Ovary (tissue), 7 donors: ENCODE results near the gene SORL1-AS1.
"Not testable (repeated sequence)": the region's sequence is repeated elsewhere in the genome, so short reads cannot be mapped to it uniquely, and the experiment has no call there.

Experiments used
- DNase-seq, 5 donors: peaks; one replicate each; pipeline ENCODE4 v3.0.0-alpha.2; 2019 to 2020
- H3K27ac ChIP-seq, 2 donors: fragments of 200-600 bp; one replicate each; pipeline versions ENCODE4 v1.5.1 to v1.8.0; 2019 to 2022
- H3K27me3 ChIP-seq: fragments of 200-600 bp; one replicate; pipeline ENCODE4 v1.8.0; 2022
- H3K36me3 ChIP-seq: fragments of 200-600 bp; sonication (generic); one replicate; pipeline ENCODE4 v1.5.1; 2019
- H3K4me1 ChIP-seq: one replicate; pipeline ENCODE4 v1.8.1; 2013; ENCODE audit warnings: mild to moderate bottlenecking, moderate library complexity; ENCODE audit not compliant: insufficient read depth
- H3K4me3 ChIP-seq: fragments of 200-600 bp; sonication (generic); one replicate; pipeline ENCODE4 v1.5.1; 2017
- H3K9me3 ChIP-seq, 2 donors: fragments of 200-600 bp in 1 of 2; sonication (generic) in 1 of 2; one replicate each; pipeline versions ENCODE4 v1.5.1 to v1.8.1; 2013 to 2019; ENCODE audit warnings: mild to moderate bottlenecking in 1 of 2, moderate library complexity in 1 of 2
- CTCF ChIP-seq, 3 donors: fragments of 450-650 bp in 2 of 3; fragments of 200-600 bp in 1 of 3; IDR thresholded peaks; one replicate each; pipeline versions ENCODE4 v1.5.1 to v1.8.0; 2016 to 2022; ENCODE audit warnings: antibody characterized with exemption in 3 of 3, mild to moderate bottlenecking in 1 of 3
- EP300 ChIP-seq: sonication (generic); formaldehyde crosslinking; IDR thresholded peaks from one replicate; pipeline ENCODE4 v1.6.1; 2017; ENCODE audit warnings: antibody characterized with exemption
- POLR2A ChIP-seq: fragments of 450-650 bp; IDR thresholded peaks from one replicate; pipeline ENCODE4 v1.6.1; 2017; ENCODE audit warnings: antibody characterized with exemption, mild to moderate bottlenecking, moderate library complexity
- WGBS, 3 donors: extraction: QIAGEN DNeasy Blood & Tissue Kit in 1 of 3; methylation state at CpG; one replicate each; pipeline versions ENCODE4 v1.1.5 to v1.1.7; 2013 to 2017; 5-methylcytosine and 5-hydroxymethylcytosine counted together
- intact Hi-C, 4 donors: fragments of 100-400 bp; cut with DNase I; formaldehyde crosslinking; loops; one replicate each; pipeline versions ENCODE4 v1.11.0 to v1.15.1; 2022 to 2023
- donor health status: DM: no; HTN: no; CAD: no; lungs with moderate emphysema.
- donor health status: DM: no; HTN: no; CAD: no.
- donor health status: Bipolar disorder and iron deficiency.
- donor health status: DM: no; HTN: no; CAD: no.
- donor health status: DM: yes; HTN: yes; CAD: no.

The SORL1-AS1 gene

DNA sequence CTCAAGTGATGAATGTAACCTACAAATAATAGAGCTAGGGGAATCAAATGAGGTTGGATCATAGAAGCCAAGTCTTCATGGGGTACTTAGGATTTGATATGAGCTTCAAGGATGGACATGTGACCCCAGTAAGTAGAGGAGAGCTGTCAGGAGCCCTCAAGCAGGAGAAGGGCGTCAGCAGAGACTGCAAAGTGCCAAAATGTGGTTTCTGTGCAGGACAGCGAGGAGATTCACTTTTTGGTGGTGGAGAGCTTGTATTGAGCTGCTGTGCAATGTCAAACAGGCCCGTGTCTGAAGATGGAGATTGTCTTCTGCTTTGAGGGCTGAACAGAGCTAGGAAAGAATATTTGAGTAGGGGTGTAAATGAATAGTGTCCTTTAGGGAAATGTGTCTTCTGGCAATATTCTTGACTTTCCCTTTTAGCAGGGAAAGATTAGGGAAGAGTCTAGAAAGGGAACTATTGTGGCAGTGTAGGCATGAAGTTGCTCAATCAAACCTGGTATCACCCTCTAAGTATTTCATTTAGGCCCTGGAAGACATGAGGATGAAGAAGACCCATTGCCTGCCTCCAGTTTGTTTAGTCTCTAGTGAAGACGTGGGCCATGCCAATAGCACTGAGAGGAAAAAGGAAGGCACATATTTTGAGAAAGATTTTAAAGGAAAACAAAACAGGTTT lies 31.2 kb upstream of the SORL1-AS1 start:
- WGBS, 3 donors = 86 to 91% (median 89%) methylated on average over 4 of the region's 4 CpGs
- TF ChIP-seq EP300 (no peak), POLR2A (no peak)
- no peak overlapping the region for H3K4me3 ChIP-seq
- no peaks in the 10 kb centered on the region for H3K27me3 ChIP-seq
- intact Hi-C loops = no loop called here
- no peaks in the 10 kb centered on the region for H3K36me3 ChIP-seq
- peaks cover 5% of the 10 kb centered on the region for H3K4me1 ChIP-seq
- no peaks in the 10 kb centered on the region for H3K9me3 ChIP-seq
- H3K27ac ChIP-seq = no peak overlapping the region
- DNase-seq = no peak

GRCh38 chr11:121482231-121483129 lies 29.7 kb upstream of the SORL1-AS1 start:
- Histone ChIP-seq H3K4me1 (peaks cover 3% of the 10 kb centered on the region), H3K27ac (no peak overlapping the region), H3K9me3 (no peaks in the 10 kb centered on the region), H3K27me3 (no peaks in the 10 kb centered on the region), H3K4me3 (no peak overlapping the region), H3K36me3 (no peaks in the 10 kb centered on the region)
- DNase-seq = no peak
- intact Hi-C loops = no loop called here
- TF ChIP-seq EP300 = no peak
- no peak for TF ChIP-seq POLR2A
- TF ChIP-seq CTCF (IDR thresholded peaks at IDR 0.05) = no peak
- 87 to 91% (median 89%) methylated on average over 9 of the region's 9 CpGs for WGBS, 3 donors

DNA sequence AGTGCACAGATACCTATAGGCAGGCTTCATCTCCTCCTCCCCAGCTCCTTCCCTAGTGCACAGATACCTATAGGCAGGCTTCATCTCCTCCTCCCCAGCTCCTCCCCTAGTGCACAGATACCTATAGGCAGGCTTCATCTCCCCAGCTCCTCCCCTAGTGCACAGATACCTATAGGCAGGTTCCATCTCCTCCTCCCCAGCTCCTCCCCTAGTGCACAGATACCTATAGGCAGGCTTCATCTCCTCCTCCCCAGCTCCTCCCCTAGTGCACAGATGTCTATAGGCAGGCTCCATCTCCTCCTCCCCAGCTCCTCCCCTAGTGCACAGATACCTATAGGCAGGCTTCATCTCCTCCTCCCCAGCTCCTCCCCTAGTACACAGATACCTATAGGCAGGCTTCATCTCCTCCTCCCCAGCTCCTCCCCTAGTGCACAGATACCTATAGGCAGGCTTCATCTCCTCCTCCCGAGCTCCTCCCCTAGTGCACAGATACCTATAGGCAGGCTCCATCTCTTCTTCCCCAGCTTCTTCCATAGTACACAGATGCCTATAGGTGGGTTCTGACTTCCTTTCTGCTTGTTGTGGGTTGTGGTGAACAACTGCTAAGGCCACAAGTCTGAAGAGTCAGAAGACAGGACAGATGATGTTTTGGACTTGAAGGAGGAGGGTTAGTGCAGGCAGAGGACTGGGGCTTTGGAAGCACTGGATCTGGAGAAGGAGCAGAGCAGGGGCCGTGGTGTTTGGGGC lies 28.9 kb upstream of the SORL1-AS1 start:
- intact Hi-C loops = not testable (repeated sequence)

GRCh38 chr11:121479698-121480238 lies 27.0 kb upstream of the SORL1-AS1 start:
- WGBS, 3 donors = 92 to 95% (median 95%) methylated on average over 7 of the region's 7 CpGs
- no peaks in the 10 kb centered on the region for H3K27me3 ChIP-seq
- H3K36me3 ChIP-seq = no peaks in the 10 kb centered on the region
- no peak overlapping the region for H3K27ac ChIP-seq
- no peak for DNase-seq
- TF ChIP-seq EP300 (no peak), POLR2A (no peak), CTCF (IDR thresholded peaks at IDR 0.05) (no peak)
- peaks cover 3% of the 10 kb centered on the region for H3K4me1 ChIP-seq
- intact Hi-C loops = no loop called here
- H3K9me3 ChIP-seq = no peaks in the 10 kb centered on the region
- H3K4me3 ChIP-seq = no peak overlapping the region

More for the DNA sequence above, 28.9 kb upstream of the SORL1-AS1 start:
- 86 to 98% (median 92%) methylated on average over 2 of the region's 2 CpGs for WGBS, 3 donors
- not testable (repeated sequence) for H3K27ac ChIP-seq, H3K27me3 ChIP-seq, H3K4me1 ChIP-seq, H3K9me3 ChIP-seq, H3K4me3 ChIP-seq, H3K36me3 ChIP-seq, DNase-seq
